GM10266 (cell line): ENCODE measurements around the gene MMP13.
"Not testable (repeated sequence)": the region's sequence is repeated elsewhere in the genome, so short reads cannot be mapped to it uniquely, and the experiment has no call there.

Source experiments
- DNase-seq: peaks from one replicate; pipeline ENCODE4 v3.0.0; 2012; ENCODE audit errors: extremely low spot score
- TF ChIP-seq, protein P1 (sequence below): IDR thresholded peaks from 2 replicates; pipeline ENCODE4 v1.5.1; 2012; ENCODE audit warnings: mild to moderate bottlenecking, low read depth; ENCODE audit not compliant: control insufficient read depth, insufficient read depth; ENCODE audit errors: missing control alignments

Gene MMP13

GRCh38 chr11:102955624-102956023 lies at the start of gene MMP13:
Gene MMP13, minus strand, starts transcription at chr11:102955732. Its CDS starts 27 bp downstream, at chr11:102955705.
- TF ChIP-seq, protein P1, sequence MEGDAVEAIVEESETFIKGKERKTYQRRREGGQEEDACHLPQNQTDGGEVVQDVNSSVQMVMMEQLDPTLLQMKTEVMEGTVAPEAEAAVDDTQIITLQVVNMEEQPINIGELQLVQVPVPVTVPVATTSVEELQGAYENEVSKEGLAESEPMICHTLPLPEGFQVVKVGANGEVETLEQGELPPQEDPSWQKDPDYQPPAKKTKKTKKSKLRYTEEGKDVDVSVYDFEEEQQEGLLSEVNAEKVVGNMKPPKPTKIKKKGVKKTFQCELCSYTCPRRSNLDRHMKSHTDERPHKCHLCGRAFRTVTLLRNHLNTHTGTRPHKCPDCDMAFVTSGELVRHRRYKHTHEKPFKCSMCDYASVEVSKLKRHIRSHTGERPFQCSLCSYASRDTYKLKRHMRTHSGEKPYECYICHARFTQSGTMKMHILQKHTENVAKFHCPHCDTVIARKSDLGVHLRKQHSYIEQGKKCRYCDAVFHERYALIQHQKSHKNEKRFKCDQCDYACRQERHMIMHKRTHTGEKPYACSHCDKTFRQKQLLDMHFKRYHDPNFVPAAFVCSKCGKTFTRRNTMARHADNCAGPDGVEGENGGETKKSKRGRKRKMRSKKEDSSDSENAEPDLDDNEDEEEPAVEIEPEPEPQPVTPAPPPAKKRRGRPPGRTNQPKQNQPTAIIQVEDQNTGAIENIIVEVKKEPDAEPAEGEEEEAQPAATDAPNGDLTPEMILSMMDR: no peak
- no peak for DNase-seq

DNA sequence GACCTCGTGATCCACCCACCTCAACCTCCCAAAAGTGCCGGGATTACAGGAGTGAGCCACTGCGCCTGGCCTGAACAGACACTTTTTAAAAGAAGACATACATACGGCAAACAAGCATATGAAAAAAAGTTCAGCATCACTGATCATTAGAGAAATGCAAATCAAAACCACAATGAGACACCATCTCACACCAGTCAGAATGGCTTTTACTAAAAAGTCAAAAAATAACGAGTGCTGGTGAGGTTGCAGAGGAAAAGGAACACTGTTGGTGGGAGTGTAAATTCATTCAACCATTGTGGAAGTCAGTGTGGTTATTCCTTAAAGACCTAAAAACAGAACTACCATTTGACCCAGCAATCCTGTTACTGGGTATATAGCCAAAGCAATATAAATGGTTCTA lies 48.7 kb upstream of the MMP13 start:
- DNase-seq: not testable (repeated sequence)

- DNase-seq: no peak
- TF ChIP-seq, protein P1: no peak
Observed at GRCh38 chr11:102994105-102994504, 38.6 kb upstream of the MMP13 start.

DNA sequence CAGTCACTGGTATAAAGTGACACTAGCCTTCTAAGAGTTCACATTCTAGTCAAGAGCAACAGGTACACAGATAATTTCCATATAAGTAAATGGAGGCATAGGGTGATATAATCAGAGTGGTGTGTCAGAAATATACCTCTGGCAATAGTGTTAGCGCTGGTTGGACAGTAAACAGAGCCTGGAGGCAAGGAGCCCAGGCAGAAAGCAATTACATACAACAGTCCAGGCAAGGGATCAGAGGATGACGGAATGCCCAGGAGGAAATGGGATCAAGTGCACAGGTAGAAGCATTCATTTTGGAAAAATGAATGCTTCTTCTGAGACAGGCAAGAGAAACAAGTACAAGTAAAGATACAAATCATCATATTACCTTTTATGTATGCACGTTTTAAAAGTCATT lies 36.2 kb upstream of the MMP13 start:
- TF ChIP-seq, protein P1: no peak
- DNase-seq: no peak

DNA sequence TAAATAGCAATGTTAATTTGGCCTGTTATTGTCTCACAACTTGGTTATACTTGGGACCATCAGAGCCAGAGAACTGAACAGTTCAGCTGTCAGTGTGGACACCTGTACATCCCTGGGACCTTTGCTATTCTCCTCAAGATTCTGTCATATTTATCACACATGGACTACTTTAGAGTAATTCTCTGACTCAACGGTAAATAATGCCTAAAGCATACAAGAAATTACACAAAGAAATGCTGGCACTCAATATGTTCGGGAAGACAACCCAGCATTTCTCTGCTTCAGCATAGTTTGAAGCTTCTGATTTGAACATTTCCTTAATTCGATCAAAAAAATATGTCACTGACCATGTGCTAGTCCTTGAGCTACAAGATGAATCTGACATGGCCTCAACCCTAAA lies 34.6 kb upstream of the MMP13 start:
- TF ChIP-seq, protein P1: no peak
- no peak for DNase-seq

- TF ChIP-seq, protein P1: no peak
- no peak for DNase-seq
Observed at GRCh38 chr11:102989379-102990047, 34.0 kb upstream of the MMP13 start.

- TF ChIP-seq, protein P1: no peak
- DNase-seq: no peak
Observed at GRCh38 chr11:102986815-102987214, 31.3 kb upstream of the MMP13 start.

DNA sequence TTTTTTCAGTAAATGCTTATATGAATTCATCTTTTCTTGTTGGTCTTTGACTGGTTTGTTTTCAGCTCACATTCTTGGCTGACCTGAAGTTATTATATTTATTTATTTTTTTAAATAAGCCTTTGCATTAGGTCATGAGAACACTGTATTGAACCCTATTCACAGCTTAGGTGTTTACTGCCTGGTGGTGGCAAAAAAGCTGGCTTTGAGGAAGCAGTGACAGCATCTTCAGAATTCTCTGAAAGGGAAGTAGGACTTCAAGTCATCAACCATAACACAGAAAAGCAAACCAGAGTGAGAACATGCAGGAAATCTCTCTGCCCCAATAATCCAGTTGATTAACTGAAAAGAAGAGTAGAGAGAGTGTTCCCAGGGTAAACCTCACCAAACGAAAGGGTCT lies 30.3 kb upstream of the MMP13 start:
- TF ChIP-seq, protein P1: no peak
- DNase-seq: no peak
